HG02610 (cell line): ENCODE results near the gene KLRC4.
"Not testable (repeated sequence)": the region's sequence is repeated elsewhere in the genome, so short reads cannot be mapped to it uniquely, and the experiment has no call there.

Experiments
- ATAC-seq: cut with Tn5 transposase; IDR thresholded peaks from one replicate; pipeline ENCODE4 v1.9.1; 2021; ENCODE audit warnings: mild to moderate bottlenecking, moderate library complexity; ENCODE audit not compliant: unreplicated experiment

KLRC4 gene

DNA sequence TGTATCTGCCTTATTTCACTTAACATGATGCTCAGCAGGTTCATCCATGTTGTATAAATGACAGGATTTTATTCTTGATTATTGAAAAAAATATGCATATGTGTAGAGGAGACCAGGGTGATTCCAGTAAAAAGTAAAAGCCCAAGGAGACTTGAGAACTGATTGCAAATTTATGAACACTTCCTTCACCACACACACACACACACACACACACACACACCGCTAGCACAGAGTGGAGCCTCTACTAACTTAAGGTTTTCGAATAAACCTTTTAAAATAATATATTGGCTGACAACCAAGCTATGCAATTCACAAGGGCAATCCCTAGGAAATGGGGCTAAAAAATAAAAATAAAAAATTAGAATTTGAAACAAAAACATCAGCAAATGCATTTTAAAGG, 11.4 kb downstream of the KLRC4 start:
- ATAC-seq, result no peak

DNA sequence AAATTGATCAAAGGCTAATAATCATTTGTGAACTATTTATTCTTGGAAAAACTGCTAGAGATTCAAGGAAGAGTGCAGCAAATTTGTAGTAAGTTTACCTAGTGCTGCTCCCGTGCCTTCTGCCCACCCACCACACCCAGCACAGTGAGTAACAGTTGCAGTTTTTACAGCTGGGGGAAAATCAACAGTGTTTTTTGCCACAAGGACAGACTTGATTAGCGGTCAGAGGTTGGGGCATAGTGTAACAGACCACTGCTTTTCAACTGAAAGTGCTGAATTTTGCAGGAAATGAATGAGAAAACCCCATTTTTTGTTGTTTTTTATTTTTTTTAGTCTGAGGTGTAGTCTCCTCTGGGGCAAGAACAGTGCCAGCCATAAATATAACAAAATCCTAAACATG, 12.3 kb downstream of the KLRC4 start:
- ATAC-seq, result no peak

DNA sequence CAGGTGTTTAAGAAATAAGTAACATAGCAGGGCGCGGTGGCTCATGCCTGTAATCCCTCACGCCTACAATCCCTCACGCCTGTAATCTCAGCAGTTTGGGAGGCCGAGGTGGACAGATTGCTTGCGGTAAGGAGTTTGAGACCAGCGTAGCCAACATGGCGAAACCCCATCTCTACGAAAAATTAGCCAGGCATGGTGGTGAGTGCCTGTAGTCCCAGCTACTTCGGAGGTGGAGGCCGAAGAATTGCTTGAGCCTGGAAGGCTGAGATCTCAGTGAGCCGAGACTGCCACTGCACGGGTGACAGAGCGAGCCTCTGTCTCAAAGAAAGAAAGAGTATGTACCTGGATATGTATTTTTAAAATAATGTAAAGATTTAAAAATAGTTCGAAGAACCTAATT, 13.4 kb downstream of the KLRC4 start:
- ATAC-seq, result not testable (repeated sequence)

DNA sequence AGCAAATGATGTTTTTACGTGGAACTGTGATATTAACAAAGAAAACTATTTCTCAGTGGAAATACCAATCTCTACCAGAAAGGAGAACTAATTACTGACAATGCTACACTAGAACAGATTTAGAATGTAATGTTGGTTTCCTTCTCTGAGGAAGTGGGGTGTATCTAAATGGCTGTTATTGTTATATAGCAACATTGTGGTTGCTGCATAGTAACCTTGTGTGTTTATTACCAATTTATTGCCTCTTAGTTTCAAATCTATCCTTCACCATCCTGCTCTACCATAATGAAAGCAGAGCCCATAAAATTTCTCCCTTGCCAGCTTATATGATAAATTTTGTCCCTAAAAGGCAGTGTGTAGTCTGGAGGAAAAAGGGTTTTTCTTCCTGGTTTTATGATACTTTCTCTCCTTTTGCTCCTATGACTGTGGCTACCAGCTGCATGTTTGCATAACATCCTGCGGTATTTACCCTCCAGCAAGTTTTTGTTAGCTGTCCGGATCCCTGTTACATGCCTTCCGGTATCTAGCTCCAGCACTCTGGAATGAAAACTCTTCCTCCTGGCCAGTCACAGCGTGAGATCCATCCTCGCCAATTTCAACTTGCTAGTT, 14.1 kb downstream of the KLRC4 start:
- peak; percentile 77 for ATAC-seq

DNA sequence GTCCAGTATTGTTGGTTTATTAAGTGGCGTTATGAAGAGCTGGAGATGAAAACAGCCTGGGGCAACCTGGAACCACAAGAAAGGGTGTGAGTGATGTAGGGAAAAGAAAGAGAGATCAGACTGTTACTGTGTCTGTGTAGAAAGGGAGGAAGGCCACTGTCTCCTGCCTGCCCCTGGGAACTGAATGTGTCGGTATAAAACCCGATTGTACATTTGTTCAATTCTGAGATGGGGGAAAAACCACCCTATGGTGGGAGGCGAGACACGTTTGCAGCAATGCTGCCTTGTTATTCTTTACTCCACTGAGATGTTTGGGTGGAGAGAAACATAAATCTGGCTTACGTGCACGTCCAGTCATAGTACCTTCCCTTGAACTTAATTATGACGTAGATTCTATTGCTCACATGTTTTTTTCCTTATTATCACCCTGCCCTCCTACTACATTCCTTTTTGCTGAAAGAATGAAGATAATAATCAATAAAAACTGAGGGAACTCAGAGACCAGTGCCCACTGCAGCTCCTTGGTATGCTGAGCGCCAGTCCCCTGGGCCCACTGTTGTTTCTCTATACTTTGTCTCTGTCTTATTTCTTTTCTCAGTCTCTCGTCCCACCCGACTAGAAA, 14.9 kb downstream of the KLRC4 start:
- not testable (repeated sequence) for ATAC-seq

DNA sequence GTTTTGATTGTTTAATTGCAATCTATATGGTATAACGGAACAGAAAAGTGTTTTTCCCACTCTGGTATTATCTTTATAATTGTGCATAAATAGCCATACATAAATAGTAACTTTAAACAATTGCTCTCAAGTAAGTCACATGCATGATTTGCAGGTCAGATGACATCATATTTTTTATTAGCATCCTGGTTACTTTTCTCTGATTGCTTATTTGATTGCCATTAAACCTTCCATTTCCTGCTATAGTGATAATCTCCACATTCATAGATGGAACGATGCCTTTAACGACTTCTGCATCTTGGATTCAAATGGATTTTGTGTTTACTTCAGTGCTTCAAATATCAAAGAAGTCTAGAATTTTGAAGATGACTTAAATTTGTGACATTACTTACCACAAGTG, 16.3 kb downstream of the KLRC4 start:
- ATAC-seq, result no peak

DNA sequence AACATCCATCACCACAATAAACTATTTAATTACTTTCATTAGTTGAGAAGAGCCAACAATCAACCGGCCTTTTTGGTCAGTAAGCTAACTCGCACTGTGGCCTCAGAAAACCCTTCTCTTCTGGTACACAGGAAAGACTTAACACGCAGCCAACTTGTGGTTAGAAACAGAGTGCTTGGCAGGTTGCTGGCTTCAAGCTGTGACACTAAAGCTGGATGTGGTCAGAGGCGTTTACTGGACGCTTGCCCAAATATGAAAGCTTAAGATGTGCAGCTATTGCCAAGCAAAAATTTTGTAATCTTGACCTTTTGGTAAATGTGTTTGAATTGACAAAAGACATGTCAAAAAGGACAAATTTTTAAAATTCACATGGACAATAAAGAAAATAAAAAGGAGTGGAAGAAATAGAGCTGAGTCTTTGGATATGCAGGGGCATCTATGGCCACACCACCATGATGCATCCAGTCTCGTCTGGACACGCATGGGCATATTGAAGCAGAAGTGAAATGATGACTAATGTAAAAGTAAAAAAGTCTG, 17.1 kb downstream of the KLRC4 start:
- peak; percentile 72 for ATAC-seq

DNA sequence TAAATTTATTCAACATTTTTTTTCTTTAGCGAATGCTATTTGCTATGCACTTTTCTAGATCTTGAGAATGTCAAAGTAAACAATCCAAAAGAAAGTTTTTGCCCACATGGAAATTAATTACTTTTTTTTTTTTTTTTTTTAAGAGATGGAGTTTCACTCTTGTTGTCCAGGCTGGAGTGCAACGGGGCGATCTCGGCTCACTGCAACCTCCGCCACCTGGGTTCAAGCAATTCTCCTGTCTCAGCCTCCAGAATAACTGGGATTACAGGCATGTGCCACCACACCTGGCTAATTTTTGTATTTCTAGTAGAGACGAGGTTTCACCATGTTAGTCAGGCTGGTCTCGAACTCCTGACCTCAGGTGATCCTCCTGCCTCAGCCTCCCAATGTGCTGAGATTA, 18.6 kb downstream of the KLRC4 start:
- ATAC-seq, result not testable (repeated sequence)

DNA sequence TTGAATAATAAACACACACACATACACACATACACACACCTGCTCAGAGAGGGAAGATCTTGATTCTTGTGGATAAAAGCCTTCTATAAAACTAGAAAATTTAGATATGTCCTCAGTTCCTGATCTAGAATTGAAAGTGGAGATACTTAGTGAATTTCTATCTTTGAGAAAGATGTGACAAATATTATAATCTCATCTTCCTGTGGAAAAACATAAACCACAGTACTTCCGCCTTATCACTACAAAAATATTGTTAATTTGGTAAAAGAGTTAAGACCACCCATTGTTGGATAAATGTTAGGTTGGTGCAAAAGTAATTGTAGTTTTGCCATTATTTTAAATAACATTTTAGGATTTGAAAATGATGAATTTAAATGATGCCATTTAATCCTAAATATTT, 19.7 kb downstream of the KLRC4 start, which contains the start of gene KLRK1:
TSS of gene KLRK1 (minus strand) at position 138 of the 400 bp plus-strand sequence. CDS start 1,231 bp downstream, outside the sequence.
- ATAC-seq, result no peak

DNA sequence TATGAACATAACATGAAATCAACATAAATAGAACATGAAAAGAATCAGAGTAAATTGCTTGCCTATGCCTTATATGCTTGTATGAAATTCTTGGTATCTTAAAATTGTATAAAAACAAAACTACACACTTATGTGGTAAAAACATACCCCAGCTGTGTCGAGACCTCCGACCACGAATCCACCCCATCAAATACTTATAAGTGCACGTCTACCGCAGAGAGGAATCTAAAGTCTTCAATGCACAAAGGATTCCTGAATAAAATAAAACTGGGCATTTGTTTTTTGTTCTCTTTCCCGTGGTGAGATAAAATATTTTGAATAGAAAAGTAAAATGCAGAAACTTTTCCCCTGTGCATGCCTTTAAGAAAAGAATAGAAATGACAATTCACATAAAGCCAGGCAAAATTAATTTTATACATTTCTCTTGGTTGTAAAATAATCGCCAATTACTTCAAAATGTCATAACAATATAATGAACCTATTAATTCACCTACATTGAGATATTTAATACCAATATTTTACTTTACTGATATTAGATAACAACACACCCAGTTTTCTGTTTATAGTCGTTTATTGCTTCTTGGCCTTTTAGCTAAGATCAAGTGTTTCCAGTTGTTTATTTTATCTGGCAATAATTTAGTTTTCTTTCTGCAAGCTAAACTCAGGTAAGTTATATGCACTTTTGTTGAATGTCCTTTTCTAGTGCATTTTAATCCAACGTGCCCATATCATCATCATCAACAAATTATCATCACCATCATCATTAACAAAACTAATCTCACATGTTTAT, 20.7 kb downstream of the KLRC4 start:
- no peak for ATAC-seq

DNA sequence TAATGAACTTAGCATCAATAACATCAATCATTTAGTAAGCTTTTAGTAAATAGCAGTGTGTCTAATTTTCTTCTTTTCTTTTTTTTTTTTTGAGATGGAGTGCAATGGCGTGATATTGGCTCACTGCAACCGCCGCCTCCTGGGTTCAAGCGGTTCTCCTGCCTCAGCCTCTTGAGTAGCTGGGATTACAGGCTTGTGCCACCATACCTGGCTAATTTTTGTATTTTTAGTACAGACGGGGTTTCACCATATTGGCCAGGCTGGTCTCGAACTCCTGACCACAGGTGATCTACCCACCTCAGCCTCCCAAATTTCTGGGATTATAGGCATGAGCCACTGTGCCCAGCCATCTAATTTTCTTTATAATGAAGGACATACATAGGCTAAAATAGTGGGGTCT, 22.1 kb downstream of the KLRC4 start:
- ATAC-seq, result not testable (repeated sequence)

DNA sequence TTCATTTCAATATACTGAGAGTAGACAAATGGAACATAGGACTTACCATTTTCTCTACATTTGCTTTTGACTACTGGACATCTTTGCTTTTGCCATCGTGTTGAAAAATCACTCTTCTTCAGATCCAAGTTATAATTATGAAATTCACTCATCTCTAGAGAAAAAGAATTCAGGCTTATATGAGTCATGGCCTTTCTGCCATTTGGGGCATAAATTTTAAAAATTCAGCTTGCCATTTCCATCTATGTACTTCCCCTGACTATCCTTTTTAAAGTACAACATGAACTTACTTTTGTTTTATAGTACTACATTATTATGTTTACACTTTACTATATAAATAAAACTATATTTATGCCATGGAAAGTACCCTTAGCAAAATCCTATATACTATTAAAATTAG, 22.7 kb downstream of the KLRC4 start:
- no peak for ATAC-seq

DNA sequence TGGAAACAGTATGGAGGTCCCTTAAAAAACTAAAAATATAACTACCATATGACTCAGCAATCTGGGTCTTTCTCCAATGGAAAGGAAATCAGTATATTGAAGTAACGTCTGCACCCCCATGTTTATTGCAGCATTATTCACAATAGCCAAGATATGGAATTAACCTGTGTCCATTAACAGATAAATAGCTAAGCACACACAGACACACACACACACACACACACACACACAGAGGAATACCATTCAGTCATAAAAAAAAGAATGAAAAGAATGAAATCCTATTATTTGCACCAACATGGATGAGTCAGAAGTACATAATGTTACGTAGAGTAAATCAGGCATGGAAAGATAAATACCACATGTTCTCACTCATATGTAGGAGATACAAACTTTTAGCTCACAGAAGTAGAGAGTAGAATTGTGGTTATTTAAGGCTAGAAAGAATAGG, 24.4 kb downstream of the KLRC4 start:
- ATAC-seq, result no peak

DNA sequence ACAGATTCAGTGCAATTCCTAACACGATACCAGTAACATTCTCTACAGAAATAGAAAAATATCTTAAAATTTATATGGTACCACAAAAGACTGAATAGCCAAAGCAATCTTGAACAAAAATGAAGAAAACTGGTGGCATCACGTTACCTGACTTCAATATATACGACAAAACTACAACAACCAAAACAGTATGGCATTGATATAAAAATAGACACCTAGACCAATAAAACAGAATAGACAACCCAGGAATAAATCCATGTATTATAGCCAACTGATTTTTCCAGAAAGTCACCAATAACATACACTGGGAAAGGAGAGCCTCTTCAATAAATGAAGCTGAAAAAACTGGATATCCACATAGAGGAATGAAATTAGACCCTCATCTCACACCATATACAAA, 25.4 kb downstream of the KLRC4 start:
- ATAC-seq, result no peak

DNA sequence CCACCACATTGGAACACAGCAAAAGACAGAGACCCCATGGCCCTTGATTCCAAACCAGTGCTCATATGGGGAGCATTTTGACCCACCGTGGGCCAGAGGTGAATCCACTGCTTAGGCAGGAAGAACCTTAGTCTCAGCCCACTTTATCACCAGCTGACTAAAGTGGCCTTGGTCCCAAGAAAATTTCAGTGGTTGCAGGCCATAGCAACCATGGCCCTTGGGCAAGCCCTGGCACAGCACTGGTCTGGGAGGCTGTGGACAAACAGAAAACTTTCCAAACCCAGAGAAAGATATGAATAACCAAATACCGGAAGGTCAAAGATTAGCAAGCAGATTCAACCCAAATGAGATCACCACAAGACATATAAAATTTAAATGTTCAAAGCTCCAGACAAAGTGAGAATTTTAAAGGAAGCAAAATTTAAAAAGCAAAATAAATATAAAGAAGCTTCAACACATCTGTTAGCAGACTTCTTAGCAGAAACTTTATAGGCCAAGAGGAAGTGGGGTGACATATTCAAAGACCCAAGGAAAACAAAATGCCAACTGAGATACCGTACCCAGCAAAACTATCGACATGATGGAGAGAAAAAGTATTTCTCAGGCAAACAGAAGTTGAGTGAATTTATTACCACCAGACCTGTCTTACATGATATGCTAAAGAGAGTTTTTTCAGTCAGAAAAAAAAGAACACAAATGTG, 27.5 kb downstream of the KLRC4 start:
- ATAC-seq, result no peak

DNA sequence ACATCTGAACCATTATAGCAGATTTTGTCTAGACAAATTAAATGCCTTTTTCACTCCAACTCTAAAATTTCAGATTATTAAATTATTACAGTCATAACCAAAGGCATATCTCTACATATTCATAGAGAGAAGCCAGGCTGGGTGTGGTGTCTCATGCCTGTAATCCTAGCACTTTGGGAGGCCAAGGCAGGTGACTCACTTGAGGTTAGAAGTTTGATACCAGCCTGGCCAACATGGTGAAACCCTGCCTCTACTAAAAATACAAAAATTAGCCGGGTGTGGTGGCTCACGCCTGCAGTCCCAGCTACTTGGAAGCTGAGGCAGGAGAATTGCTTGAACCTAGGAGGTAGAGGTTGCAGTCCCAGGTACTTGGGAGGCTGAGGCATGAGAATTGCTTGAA, 30.8 kb downstream of the KLRC4 start:
- ATAC-seq, result not testable (repeated sequence)

DNA sequence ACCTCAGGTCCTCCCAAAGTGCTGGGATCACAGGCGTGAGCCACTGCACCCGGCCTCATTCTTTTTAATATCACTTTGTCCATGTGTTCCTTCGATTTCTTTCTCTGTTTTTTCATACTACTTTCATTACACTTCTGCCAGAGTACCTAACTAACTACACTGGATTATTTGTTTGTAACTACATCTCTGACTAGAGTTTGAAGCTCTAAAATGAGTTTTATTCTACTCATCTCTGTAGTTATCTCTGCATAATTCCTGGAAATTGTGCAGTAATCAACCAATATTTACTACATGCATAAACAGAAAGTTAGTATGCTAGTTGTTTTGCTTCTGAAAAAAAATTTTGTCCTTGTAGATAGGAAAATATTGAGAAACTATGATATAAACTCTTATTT, 34.9 kb downstream of the KLRC4 start:
- ATAC-seq, result no peak

DNA sequence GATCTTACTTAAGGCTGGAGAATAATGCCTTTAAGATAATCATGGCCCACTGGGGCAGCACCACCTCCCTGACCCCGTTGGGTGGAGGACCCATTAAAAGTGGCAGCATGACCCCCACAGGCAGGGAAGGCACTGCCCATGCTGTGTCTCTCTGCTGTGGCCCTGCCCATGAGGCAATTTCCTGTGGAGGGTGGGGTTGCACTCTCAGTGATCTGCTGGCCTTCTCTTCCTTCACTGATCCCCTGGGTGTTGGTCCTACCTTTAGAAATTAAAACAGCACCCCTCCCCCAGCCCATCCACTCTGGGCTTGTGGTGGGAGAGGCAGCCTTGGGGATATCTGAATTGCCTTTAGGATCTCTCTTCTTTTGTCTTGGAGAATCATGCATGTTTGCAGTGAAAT, 37.0 kb downstream of the KLRC4 start:
- ATAC-seq, result no peak

DNA sequence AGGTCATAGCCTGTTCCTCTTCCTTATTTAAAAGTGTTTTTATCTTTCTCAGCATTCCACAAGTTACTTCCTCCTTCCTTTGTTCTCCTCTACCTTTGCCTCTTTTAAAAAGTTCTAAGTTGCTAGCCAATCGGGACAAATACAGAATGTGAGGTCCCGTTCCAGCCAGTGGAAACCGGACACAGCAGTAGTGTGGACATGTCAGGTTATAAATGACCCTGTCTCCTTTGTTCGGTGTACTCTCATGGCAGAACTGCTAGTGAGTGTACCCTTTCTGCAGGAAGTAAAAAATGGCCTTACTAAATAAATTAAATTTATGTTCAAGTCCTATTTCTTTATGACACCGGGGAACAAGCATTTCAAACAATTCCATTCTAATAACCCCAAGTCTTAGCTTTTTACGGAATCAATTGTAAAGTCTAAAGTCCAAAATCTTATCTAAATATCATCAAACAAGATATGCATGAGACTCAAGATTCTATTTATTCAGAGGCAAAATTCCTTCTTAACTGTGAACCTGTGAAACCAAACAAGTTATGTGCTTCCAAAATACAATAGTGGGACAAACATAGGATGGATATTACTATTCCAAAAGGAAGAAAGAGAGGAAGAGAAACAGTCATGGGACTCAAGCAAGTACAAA, 37.5 kb downstream of the KLRC4 start:
- not testable (repeated sequence) for ATAC-seq

DNA sequence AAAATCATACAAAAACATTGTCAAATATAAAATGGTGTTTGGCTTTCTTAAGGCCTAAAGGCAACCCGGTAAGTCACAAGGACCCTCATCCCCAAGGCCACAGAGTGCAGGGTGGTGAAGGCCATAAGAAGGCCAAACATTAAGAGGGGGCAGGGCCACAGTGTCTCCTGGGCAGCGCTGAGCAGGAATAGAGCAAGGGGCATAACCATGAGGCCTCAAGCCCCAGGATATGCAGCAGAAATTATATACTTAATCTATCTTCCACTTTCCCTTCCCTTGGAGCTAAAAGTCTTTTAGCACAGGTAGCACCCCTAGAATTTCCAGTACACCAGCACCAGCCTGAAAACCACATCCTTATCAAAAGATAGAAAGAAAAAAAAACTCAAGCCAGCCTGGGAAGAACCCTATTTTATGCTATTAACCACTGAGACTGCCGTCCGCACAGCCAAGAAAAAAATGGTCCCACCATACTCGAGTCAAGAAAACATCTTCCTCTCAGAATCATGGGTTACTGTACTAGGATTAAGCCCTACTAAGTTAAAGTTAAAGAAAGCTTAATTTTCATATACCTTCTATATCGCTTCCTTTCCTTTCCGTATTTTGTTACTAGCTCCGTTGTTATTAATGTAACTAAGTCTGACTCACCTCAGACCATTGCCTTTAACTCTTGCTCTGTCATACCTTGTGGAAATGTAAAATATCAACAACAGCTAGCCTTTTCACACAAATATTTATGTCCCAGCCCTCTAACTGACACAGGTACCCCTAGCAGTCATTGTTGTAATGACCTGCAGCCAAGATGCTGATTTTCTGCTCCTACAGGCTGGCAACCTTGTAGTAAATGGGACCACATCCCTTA, 39.8 kb downstream of the KLRC4 start:
- no peak for ATAC-seq
